Panc1 (cell line): ENCODE results near the gene FGFRL1. TPM values are rescaled to one million over a fixed set of nuclear protein-coding genes. Genes with fewer than 3 reads are reported as not detected.

Experiments
- ATAC-seq: fragments of 200-7000 bp; cut with Tn5 transposase; 2 replicates; pipeline ENCODE4 v1.9.1; 2020; ENCODE audit warnings: mild to moderate bottlenecking, moderate library complexity
- BruUV-seq: library from RNA; stranded (reverse); fragments of 400-500 nt; replicated peaks from 2 replicates; lab custom pipeline; 2021; lab: Mats Ljungman, UMichigan
- CTCF ChIA-PET: fragments of 300-600 bp; sonication (Branson Sonifier 250); formaldehyde crosslinking; loops from one replicate; lab custom pipeline; 2022; ENCODE audit warnings: antibody characterized with exemption; lab: Charles Lee
- POLR2A ChIA-PET: fragments of 300-600 bp; sonication (Branson Sonifier 250); formaldehyde crosslinking; loops from one replicate; lab custom pipeline; 2022; ENCODE audit warnings: antibody characterized with exemption; lab: Charles Lee
- DNase-seq: peaks from one replicate; pipeline ENCODE4 v3.0.0-alpha.2; 2010; ENCODE audit warnings: low read depth, low spot score
- H3K27ac ChIP-seq: 2 replicates; pipeline ENCODE4 v1.5.1; 2011; ENCODE audit warnings: mild to moderate bottlenecking, low read length, inconsistent platforms
- H3K27me3 ChIP-seq: fragments of 200-500 bp; sonication (Bioruptor generic); 2 replicates; pipeline ENCODE4 v1.6.0; 2014; ENCODE audit warnings: low read length, inconsistent platforms; ENCODE audit not compliant: control insufficient read depth, insufficient read depth
- H3K36me3 ChIP-seq: fragments of 200-500 bp; sonication (Bioruptor generic); 2 replicates; pipeline ENCODE4 v1.5.1; 2014; ENCODE audit warnings: inconsistent platforms, mild to moderate bottlenecking, low read length, moderate library complexity; ENCODE audit not compliant: control insufficient read depth, insufficient read depth
- H3K4me1 ChIP-seq: 2 replicates; pipeline ENCODE4 v1.5.1; 2011; ENCODE audit warnings: inconsistent platforms, mild to moderate bottlenecking, low read length, moderate library complexity; ENCODE audit not compliant: control insufficient read depth, insufficient read depth
- H3K4me3 ChIP-seq, 2 experiments: 2 replicates each; pipeline ENCODE4 v1.5.1; 2011 to 2012; ENCODE audit warnings: low read depth in 2 of 2, low read length in 2 of 2, mild to moderate bottlenecking in 2 of 2, inconsistent platforms in 1 of 2, moderate library complexity in 1 of 2
- H3K9me3 ChIP-seq: fragments of 200-500 bp; sonication (Bioruptor generic); 2 replicates; pipeline ENCODE4 v1.5.1; 2014; ENCODE audit warnings: low read depth, mild to moderate bottlenecking, inconsistent platforms, low read length, moderate library complexity; ENCODE audit not compliant: control insufficient read depth, insufficient read depth
- CTCF ChIP-seq: fragments of 450-650 bp; IDR thresholded peaks from 2 replicates; pipeline ENCODE4 v1.5.1; 2017; ENCODE audit warnings: mild to moderate bottlenecking
- POLR2AphosphoS5 ChIP-seq: IDR thresholded peaks from 2 replicates; pipeline ENCODE4 v1.6.1; 2012; ENCODE audit warnings: mild to moderate bottlenecking, low read depth, low read length, moderate library complexity
- REST ChIP-seq, 2 experiments: IDR thresholded peaks; 2 replicates each; pipeline ENCODE4 v1.6.1; 2011 to 2012; ENCODE audit warnings: low read depth in 2 of 2, control low read depth in 1 of 2, low read length in 1 of 2, mild to moderate bottlenecking in 1 of 2, moderate library complexity in 1 of 2; ENCODE audit not compliant: insufficient read depth in 1 of 2
- SIN3A ChIP-seq: IDR thresholded peaks from 2 replicates; pipeline ENCODE4 v1.6.1; 2012; ENCODE audit warnings: low read depth, mild to moderate bottlenecking, low read length, moderate library complexity, borderline replicate concordance; ENCODE audit not compliant: insufficient read depth
- TCF7L2 ChIP-seq: IDR thresholded peaks from 2 replicates; pipeline ENCODE4 v1.6.1; 2011; ENCODE audit warnings: mild to moderate bottlenecking, low read depth, low read length, inconsistent platforms
- in situ Hi-C: cut with HindIII; loops from 2 replicates; pipeline ENCODE4 v1.10.0; 2016; ENCODE audit warnings: low sequenced_read_pairs, low pct_unique_long_range_greater_than_20kb
- intact Hi-C: fragments of 100-400 bp; cut with micrococcal nuclease; formaldehyde crosslinking; loops from one replicate; pipeline ENCODE4 v1.10.0; 2022; ENCODE audit not compliant: unreplicated experiment
- total RNA-seq: library from RNA; stranded (reverse); gene quantifications from one replicate; pipeline ENCODE4 v1.2.1, GENCODE V29; 2021; ENCODE audit not compliant: unreplicated experiment

Gene FGFRL1
- total RNA-seq, 1 experiment from 2014 or later = 43.1 TPM

- H3K9me3 ChIP-seq = no peaks in the 10 kb centered on the region
- intact Hi-C loops = no loop called here
- H3K27me3 ChIP-seq = no peaks in the 10 kb centered on the region
- in situ Hi-C loops = no loop called here
- H3K36me3 ChIP-seq = no peaks in the 10 kb centered on the region
- no peak for TF ChIP-seq POLR2AphosphoS5
- TF ChIP-seq SIN3A = no peak
- TF ChIP-seq TCF7L2 = no peak
- TF ChIP-seq REST (IDR thresholded peaks at IDR 0.05; ENCODE audit: insufficient read depth in 1 of 2, low read depth in 2 of 2, low read length in 1 of 2) = no peak
- no peak for TF ChIP-seq CTCF
- POLR2A ChIA-PET = no interaction called here
- CTCF ChIA-PET = no interaction called here
- ATAC-seq (peak; percentile 32; the same call in 1 of the 2 replicates), DNase-seq (no peak)
- H3K4me3 ChIP-seq = no peak overlapping the region
- H3K4me1 ChIP-seq = peaks cover 70% of the 10 kb centered on the region
- H3K27ac ChIP-seq = peak overlapping the region; percentile 61; the same call in 1 of the 2 replicates
- BruUV-seq = no TSS peak
Observed at GRCh38 chr4:1039493-1040343, 28.3 kb downstream of the FGFRL1 start.

GRCh38 chr4:1040344-1041146, 29.1 kb downstream of the FGFRL1 start:
- in situ Hi-C loops = no loop called here
- H3K9me3 ChIP-seq = no peaks in the 10 kb centered on the region
- no peak overlapping the region for H3K4me3 ChIP-seq
- POLR2A ChIA-PET = no interaction called here
- H3K4me1 ChIP-seq = peaks cover 78% of the 10 kb centered on the region
- intact Hi-C loops = no loop called here
- no peaks in the 10 kb centered on the region for H3K27me3 ChIP-seq
- no peaks in the 10 kb centered on the region for H3K36me3 ChIP-seq
- CTCF ChIA-PET = interaction anchor here (0.6 kb wide), 1 partner anchor 71 kb away, joined by 18 read pairs; no protein-coding TSS in a partner anchor
- DNase-seq (no peak), ATAC-seq (no peak)
- no peak for TF ChIP-seq REST (IDR thresholded peaks at IDR 0.05; ENCODE audit: insufficient read depth in 1 of 2, low read depth in 2 of 2, low read length in 1 of 2)
- TF ChIP-seq SIN3A = no peak
- no peak for TF ChIP-seq POLR2AphosphoS5
- no peak for TF ChIP-seq TCF7L2
- TF ChIP-seq CTCF = no peak
- no TSS peak for BruUV-seq
- peak overlapping the region; percentile 34; the same call in 1 of the 2 replicates for H3K27ac ChIP-seq
